CD4-positive, alpha-beta T cell (primary cell): ENCODE results near the gene SUV39H1. TPM values are rescaled to one million over a fixed set of nuclear protein-coding genes. Genes with fewer than 3 reads are reported as not detected.

Experiments
- ATAC-seq: fragments of 200-7000 bp; cut with Tn5 transposase; one replicate; pipeline ENCODE4 v1.10.0; 2022; ENCODE audit warnings: mild to moderate bottlenecking; ENCODE audit not compliant: poor library complexity
- CTCF ChIA-PET: fragments of 350-600 bp; sonication (Branson Sonifier 250); formaldehyde crosslinking; loops from one replicate; lab custom pipeline; 2021; ENCODE audit warnings: antibody characterized with exemption, inconsistent platforms; lab: Charles Lee
- POLR2A ChIA-PET: fragments of 350-600 bp; sonication (Branson Sonifier 250); formaldehyde crosslinking; loops from one replicate; lab custom pipeline; 2021; ENCODE audit warnings: antibody characterized with exemption, inconsistent platforms; lab: Charles Lee
- DNase-seq, 14 experiments: peaks; one replicate each; pipeline ENCODE4 v3.0.0-alpha.2; 2013 to 2020; ENCODE audit warnings: mixed read lengths in 2 of 14
- H3K27ac ChIP-seq, 2 donors: one replicate each; pipeline versions ENCODE4 v1.5.1 to v1.7.0; 2013; ENCODE audit warnings: low read length in 2 of 2, low read depth in 1 of 2, mild to moderate bottlenecking in 1 of 2
- H3K27me3 ChIP-seq, 2 experiments: 1 replicate in 1 of 2; 2 replicates in 1 of 2; pipeline versions ENCODE4 v1.6.1 to v1.7.0; 2013; ENCODE audit warnings: low read length in 2 of 2, control low read depth in 1 of 2, mild to moderate bottlenecking in 1 of 2, moderate library complexity in 1 of 2; ENCODE audit not compliant: insufficient read depth in 2 of 2, control insufficient read depth in 1 of 2
- H3K36me3 ChIP-seq: one replicate; pipeline ENCODE4 v1.6.1; 2013; ENCODE audit warnings: low read length, control low read depth; ENCODE audit not compliant: insufficient read depth
- H3K4me1 ChIP-seq: one replicate; pipeline ENCODE4 v1.6.1; 2013; ENCODE audit warnings: low read length, control low read depth; ENCODE audit not compliant: insufficient read depth
- H3K4me3 ChIP-seq: one replicate; pipeline ENCODE4 v1.5.1; 2013; ENCODE audit warnings: mild to moderate bottlenecking, low read length, moderate library complexity
- H3K9me3 ChIP-seq, 2 experiments: 1 replicate in 1 of 2; 2 replicates in 1 of 2; pipeline versions ENCODE4 v1.6.1 to v1.7.0; 2013; ENCODE audit warnings: low read length in 2 of 2, mild to moderate bottlenecking in 2 of 2, control low read depth in 1 of 2, moderate library complexity in 1 of 2; ENCODE audit not compliant: control insufficient read depth in 1 of 2, insufficient read depth in 1 of 2
- H3K27ac Mint-ChIP-seq: one replicate; pipeline ENCODE4 v1.8.0; 2020; ENCODE audit warnings: mixed read lengths
- H3K27me3 Mint-ChIP-seq: one replicate; pipeline ENCODE4 v1.8.0; 2021; ENCODE audit warnings: mixed read lengths
- H3K36me3 Mint-ChIP-seq: one replicate; pipeline ENCODE4 v1.8.0; 2021; ENCODE audit warnings: low read depth, mixed read lengths
- H3K4me1 Mint-ChIP-seq: one replicate; pipeline ENCODE4 v1.8.0; 2021; ENCODE audit warnings: low read depth, mixed read lengths
- H3K4me3 Mint-ChIP-seq: one replicate; pipeline ENCODE4 v1.8.0; 2020; ENCODE audit warnings: mild to moderate bottlenecking, mixed read lengths
- H3K9me3 Mint-ChIP-seq: one replicate; pipeline ENCODE4 v1.8.0; 2020; ENCODE audit warnings: mixed read lengths
- intact Hi-C, 2 experiments: fragments of 100-400 bp; cut with DNase I in 1 of 2; cut with micrococcal nuclease in 1 of 2; formaldehyde crosslinking; loops; one replicate each; pipeline versions ENCODE4 v1.15.1 to v1.9.0; 2023 to 2025; cut with DNase I, micrococcal nuclease
- total RNA-seq, 174 experiments: library from RNA in 2 of 174; stranded (reverse) in 2 of 174; gene quantifications; one replicate each; pipeline ENCODE4 v1.2.3 and lab custom pipeline; 2021 to 2026
- TF ChIP-seq, protein P1 (sequence below): fragments of 200-600 bp; IDR thresholded peaks from one replicate; pipeline ENCODE4 v1.8.0; 2022; ENCODE audit warnings: antibody characterized with exemption, mild to moderate bottlenecking

The SUV39H1 gene
- total RNA-seq, 2 experiments from 2014 or later = 7.7 to 8.4 TPM

DNA sequence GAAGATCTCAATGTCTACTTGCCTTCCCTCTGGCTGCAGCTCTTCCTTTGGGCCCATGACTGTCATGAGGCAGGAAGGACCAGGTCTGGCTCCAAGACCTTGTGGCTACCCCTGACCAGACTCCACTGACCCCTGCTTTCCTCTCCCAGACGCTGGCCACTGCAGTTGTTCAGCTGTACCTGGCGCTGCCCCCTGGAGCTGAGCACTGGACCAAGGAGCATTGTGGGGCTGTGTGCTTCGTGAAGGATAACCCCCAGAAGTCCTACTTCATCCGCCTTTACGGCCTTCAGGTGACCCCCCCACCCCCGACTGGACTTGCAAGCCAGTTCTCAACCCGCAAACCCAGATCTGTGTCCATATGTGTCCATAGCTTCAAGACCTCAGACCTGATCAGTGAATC, 12.4 kb upstream of the SUV39H1 start:
- Histone ChIP-seq H3K4me1 (peaks cover 64% of the 10 kb centered on the region), H3K27ac (peak overlapping the region; percentile 73 to 83), H3K27me3 (no peaks in the 10 kb centered on the region), H3K9me3 (no peaks in the 10 kb centered on the region), H3K4me3 (peak overlapping the region; percentile 82), H3K36me3 (peaks cover 35% of the 10 kb centered on the region)
- H3K36me3 Mint-ChIP-seq = peaks cover 55% of the 10 kb centered on the region
- H3K27ac Mint-ChIP-seq = peak overlapping the region; percentile 96
- no peaks in the 10 kb centered on the region for H3K9me3 Mint-ChIP-seq
- TF ChIP-seq, protein P1, sequence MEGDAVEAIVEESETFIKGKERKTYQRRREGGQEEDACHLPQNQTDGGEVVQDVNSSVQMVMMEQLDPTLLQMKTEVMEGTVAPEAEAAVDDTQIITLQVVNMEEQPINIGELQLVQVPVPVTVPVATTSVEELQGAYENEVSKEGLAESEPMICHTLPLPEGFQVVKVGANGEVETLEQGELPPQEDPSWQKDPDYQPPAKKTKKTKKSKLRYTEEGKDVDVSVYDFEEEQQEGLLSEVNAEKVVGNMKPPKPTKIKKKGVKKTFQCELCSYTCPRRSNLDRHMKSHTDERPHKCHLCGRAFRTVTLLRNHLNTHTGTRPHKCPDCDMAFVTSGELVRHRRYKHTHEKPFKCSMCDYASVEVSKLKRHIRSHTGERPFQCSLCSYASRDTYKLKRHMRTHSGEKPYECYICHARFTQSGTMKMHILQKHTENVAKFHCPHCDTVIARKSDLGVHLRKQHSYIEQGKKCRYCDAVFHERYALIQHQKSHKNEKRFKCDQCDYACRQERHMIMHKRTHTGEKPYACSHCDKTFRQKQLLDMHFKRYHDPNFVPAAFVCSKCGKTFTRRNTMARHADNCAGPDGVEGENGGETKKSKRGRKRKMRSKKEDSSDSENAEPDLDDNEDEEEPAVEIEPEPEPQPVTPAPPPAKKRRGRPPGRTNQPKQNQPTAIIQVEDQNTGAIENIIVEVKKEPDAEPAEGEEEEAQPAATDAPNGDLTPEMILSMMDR = no peak
- ChIA-PET CTCF (interaction anchor here (1.3 to 1.6 kb wide), 2 partner anchors 31 to 36 kb away, joined by 4 read pairs; no protein-coding TSS in a partner anchor), POLR2A (interaction anchor here (0.8 to 2.6 kb wide), 11 partner anchors 9 to 228 kb away, joined by 3 to 26 read pairs (median 7); partner anchors contain the start of genes HDAC6, PQBP1, RBM3 and SLC35A2)
- H3K27me3 Mint-ChIP-seq = no peaks in the 10 kb centered on the region
- H3K4me3 Mint-ChIP-seq = peak overlapping the region; percentile 95
- ATAC-seq = no peak
- H3K4me1 Mint-ChIP-seq = peaks cover 50% of the 10 kb centered on the region
- DNase-seq = no peak
- intact Hi-C loops = no loop called here

DNA sequence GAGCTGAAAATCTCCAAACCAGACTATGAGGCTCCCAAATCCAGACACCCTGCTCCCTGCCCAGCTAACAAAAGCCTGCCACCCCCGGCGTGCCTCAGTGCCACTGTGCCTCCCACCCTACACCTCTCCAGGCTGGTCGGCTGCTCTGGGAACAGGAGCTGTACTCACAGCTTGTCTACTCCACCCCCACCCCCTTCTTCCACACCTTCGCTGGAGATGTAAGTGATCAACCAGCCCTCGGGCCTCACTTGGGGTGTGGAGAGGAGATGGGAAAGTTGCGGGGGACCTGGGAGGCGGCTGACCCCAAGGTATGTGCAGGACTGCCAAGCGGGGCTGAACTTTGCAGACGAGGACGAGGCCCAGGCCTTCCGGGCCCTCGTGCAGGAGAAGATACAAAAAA, 11.1 kb upstream of the SUV39H1 start:
- H3K4me3 ChIP-seq = peak overlapping the region; percentile 16
- intact Hi-C loops = no loop called here
- no peak for DNase-seq
- peak overlapping the region; percentile 40 to 41 for H3K27ac ChIP-seq
- H3K9me3 Mint-ChIP-seq = no peaks in the 10 kb centered on the region
- peaks cover 35% of the 10 kb centered on the region for H3K36me3 ChIP-seq
- peaks cover 62% of the 10 kb centered on the region for H3K36me3 Mint-ChIP-seq
- TF ChIP-seq, protein P1 = no peak
- H3K9me3 ChIP-seq = no peaks in the 10 kb centered on the region
- H3K27me3 Mint-ChIP-seq = no peaks in the 10 kb centered on the region
- peaks cover 50% of the 10 kb centered on the region for H3K4me1 Mint-ChIP-seq
- ATAC-seq = no peak
- peak overlapping the region; percentile 96 for H3K27ac Mint-ChIP-seq
- H3K4me3 Mint-ChIP-seq = peak overlapping the region; percentile 95
- ChIA-PET CTCF (no interaction called here), POLR2A (no interaction called here)
- H3K4me1 ChIP-seq = peaks cover 64% of the 10 kb centered on the region
- no peaks in the 10 kb centered on the region for H3K27me3 ChIP-seq

DNA sequence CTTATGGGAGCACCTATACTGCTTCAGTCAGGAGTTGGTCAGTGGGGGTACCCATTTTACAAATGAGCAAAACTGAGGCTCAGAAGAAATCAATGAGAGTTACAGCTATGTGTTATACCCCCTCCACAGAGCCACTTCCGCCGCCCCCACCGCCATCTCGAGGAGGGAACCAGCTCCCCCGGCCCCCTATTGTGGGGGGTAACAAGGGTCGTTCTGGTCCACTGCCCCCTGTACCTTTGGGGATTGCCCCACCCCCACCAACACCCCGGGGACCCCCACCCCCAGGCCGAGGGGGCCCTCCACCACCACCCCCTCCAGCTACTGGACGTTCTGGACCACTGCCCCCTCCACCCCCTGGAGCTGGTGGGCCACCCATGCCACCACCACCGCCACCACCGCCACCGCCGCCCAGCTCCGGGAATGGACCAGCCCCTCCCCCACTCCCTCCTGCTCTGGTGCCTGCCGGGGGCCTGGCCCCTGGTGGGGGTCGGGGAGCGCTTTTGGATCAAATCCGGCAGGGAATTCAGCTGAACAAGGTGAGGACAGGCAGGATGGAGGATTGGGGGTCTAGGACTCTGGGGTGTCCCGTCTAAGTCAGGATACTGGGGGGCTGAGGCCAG, 7.9 kb upstream of the SUV39H1 start:
- no peaks in the 10 kb centered on the region for H3K9me3 Mint-ChIP-seq
- ChIA-PET CTCF (no interaction called here), POLR2A (interaction anchor here (1.6 kb wide), 1 partner anchor 113 kb away, joined by 4 read pairs; the partner anchor contains the start of gene HDAC6)
- Histone ChIP-seq H3K27me3 (no peaks in the 10 kb centered on the region), H3K9me3 (no peaks in the 10 kb centered on the region), H3K4me3 (no peak overlapping the region), H3K4me1 (peaks cover 43% of the 10 kb centered on the region), H3K27ac (no peak overlapping the region), H3K36me3 (peaks cover 40% of the 10 kb centered on the region)
- DNase-seq = no peak
- H3K4me3 Mint-ChIP-seq = no peak overlapping the region
- H3K36me3 Mint-ChIP-seq = peaks cover 69% of the 10 kb centered on the region
- H3K27me3 Mint-ChIP-seq = no peaks in the 10 kb centered on the region
- no peak for ATAC-seq
- no peak overlapping the region for H3K27ac Mint-ChIP-seq
- peaks cover 33% of the 10 kb centered on the region for H3K4me1 Mint-ChIP-seq
- intact Hi-C loops = no loop called here
- TF ChIP-seq, protein P1 = no peak
